Right lobe of liver (tissue), 4 donors: ENCODE measurements around the gene NECTIN4.

ENCODE experiments used
- CTCF ChIP-seq, 4 donors: fragments of 200-600 bp in 3 of 4; fragments of 450-650 bp in 1 of 4; IDR thresholded peaks; one replicate each; pipeline versions ENCODE4 v1.5.1 to v1.8.0; 2016 to 2022; ENCODE audit warnings: antibody characterized with exemption in 4 of 4, mild to moderate bottlenecking in 2 of 4
- POLR2A ChIP-seq: fragments of 450-650 bp; IDR thresholded peaks from one replicate; pipeline ENCODE4 v1.6.1; 2017; ENCODE audit warnings: antibody characterized with exemption, mild to moderate bottlenecking
- donor health status: DM: no; HTN: no; CAD: no.
- donor health status: DM: no; HTN: no; CAD: no.
- donor health status: DM: no; HTN: yes; CAD: no.

GRCh38 chr1:161076410-161076809 lies 12.9 kb downstream of the NECTIN4 start:
- TF ChIP-seq POLR2A (no peak), CTCF (IDR thresholded peaks at IDR 0.05) (no peak)
